HG02885 (cell line): ENCODE results near the gene RGL1.

ENCODE experiments used
- ATAC-seq: cut with Tn5 transposase; IDR thresholded peaks from one replicate; pipeline ENCODE4 v1.9.1; 2021; ENCODE audit warnings: mild to moderate bottlenecking; ENCODE audit not compliant: unreplicated experiment, poor library complexity

The RGL1 gene

GRCh38 chr1:183817576-183818288 is 12.8 kb downstream of the RGL1 start:
- no peak for ATAC-seq

GRCh38 chr1:183819059-183819458 is 14.1 kb downstream of the RGL1 start:
- no peak for ATAC-seq

GRCh38 chr1:183821309-183821888 is 16.5 kb downstream of the RGL1 start:
- no peak for ATAC-seq

GRCh38 chr1:183821889-183822611 is 17.1 kb downstream of the RGL1 start:
- no peak for ATAC-seq

GRCh38 chr1:183824291-183824690 is 19.4 kb downstream of the RGL1 start:
- no peak for ATAC-seq

- no peak for ATAC-seq
These were observed 22.9 kb downstream of the RGL1 start for GRCh38 chr1:183827801-183828200.

- no peak for ATAC-seq
These were observed 25.5 kb downstream of the RGL1 start for GRCh38 chr1:183830389-183830788.

GRCh38 chr1:183831311-183831710 is 26.4 kb downstream of the RGL1 start:
- no peak for ATAC-seq

GRCh38 chr1:183832459-183832858 is 27.5 kb downstream of the RGL1 start:
- ATAC-seq: no peak

- no peak for ATAC-seq
These were observed 29.6 kb downstream of the RGL1 start for GRCh38 chr1:183834568-183834967.

- no peak for ATAC-seq
These were observed 31.7 kb downstream of the RGL1 start for GRCh38 chr1:183836598-183836997.

- no peak for ATAC-seq
These were observed 32.1 kb downstream of the RGL1 start for GRCh38 chr1:183837062-183837461.

GRCh38 chr1:183838221-183838620 is 33.3 kb downstream of the RGL1 start:
- ATAC-seq: no peak

GRCh38 chr1:183840140-183840539 is 35.2 kb downstream of the RGL1 start:
- ATAC-seq: no peak

GRCh38 chr1:183841550-183841949 is 36.6 kb downstream of the RGL1 start:
- peak; percentile 57 for ATAC-seq

GRCh38 chr1:183841950-183842794 is 37.3 kb downstream of the RGL1 start:
- ATAC-seq: peak; percentile 90

GRCh38 chr1:183842795-183843144 is 37.9 kb downstream of the RGL1 start:
- ATAC-seq: peak; percentile 42

- ATAC-seq: no peak
These were observed 39.9 kb downstream of the RGL1 start for GRCh38 chr1:183844806-183845205.

GRCh38 chr1:183845681-183846080 is 40.8 kb downstream of the RGL1 start:
- ATAC-seq: no peak

GRCh38 chr1:183847641-183848040 is 42.7 kb downstream of the RGL1 start:
- no peak for ATAC-seq

- ATAC-seq: no peak
These were observed 45.9 kb downstream of the RGL1 start for GRCh38 chr1:183850852-183851251.
